Pons (tissue), 1 donor: ENCODE data around the gene FAM50A.
"Not testable (repeated sequence)": the region's sequence is repeated elsewhere in the genome, so short reads cannot be mapped to it uniquely, and the experiment has no call there.

Source experiments
- DNase-seq: peaks from one replicate; pipeline ENCODE4 v3.0.0-alpha.2; 2016; ENCODE audit warnings: low spot score

Gene FAM50A

DNA sequence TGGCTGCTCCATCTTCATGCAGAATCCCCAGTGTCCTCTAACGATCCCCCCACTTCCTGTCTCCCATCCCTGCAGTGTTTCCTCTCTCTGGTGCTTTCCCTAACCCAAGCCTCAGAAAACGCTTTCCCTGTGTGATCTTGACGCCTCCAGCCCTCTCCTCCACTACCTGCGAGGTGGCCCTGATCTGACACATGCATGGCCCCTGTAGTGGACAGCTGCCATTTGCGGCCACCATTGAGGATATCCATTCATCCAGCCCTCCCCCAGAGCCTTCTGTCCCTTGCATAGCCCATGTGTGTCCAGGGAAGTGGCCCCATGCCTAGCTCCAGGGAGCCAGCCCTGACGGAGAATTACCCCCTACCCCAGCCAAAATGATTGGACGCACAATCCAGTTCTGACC lies 39.4 kb downstream of the FAM50A start:
- DNase-seq = no peak

DNA sequence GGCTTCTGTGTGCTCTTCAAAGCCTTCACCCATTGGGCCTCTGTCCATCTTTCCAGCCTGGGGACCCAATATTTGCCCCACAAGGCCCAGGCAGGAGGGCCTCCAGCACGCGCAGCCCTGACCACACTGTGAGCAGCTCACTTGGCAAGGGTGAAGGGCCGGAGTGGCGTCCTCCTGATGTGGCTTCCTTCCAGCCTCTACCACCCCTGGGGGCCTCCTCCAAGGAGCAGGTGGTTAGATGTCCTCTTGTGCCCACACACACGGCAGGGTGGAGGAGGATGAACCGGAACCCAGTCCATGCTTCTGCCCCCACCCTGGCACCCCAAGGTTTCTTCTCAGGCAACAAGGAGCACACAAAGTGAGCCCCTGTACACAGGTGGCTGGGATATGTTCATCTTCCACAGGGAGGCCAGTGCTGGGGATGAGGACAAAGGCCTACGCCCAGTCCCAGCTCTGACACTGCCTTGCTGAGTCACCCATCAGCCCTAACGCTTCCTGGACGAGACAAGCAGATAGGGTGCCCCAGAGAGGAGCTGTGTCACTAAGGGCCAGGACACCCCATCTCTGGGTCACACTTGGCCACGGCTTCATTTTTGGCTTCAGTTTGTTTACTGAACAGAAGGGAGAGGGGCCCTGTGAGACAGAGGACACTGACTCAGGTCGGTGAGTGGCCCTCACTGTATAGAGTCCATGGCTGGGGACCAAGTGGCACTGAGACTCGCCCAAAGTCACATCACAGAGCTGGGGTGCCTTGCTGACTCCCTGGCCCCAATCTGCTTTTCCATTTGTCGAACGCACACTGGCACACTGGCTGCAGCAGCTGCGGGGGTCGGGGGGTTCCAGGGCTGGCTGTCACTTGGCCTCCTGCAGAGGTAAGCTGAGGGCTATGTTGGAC lies 40.6 kb downstream of the FAM50A start:
- DNase-seq = no peak

GRCh38 chrX:154485150-154486051 lies 41.5 kb downstream of the FAM50A start:
- DNase-seq = no peak

DNA sequence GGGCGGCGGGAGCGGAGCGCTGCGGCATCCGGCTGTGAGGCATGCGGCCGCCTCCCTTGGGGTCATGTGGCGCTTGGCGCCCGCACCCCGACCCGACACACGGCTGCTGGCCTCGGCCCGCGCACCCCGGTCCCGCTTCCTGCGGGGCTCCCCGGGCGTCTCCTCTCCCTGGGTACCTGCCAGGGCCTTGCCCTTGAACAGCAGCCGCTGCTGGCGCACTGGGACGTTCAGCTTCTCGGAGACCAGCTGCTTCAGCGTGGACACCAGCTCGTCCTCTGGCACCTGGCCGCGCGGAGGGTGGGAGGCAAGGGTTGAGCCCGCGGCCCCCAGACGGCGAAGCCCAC lies 42.1 kb downstream of the FAM50A start:
- DNase-seq = no peak

- no peak for DNase-seq
These were observed 42.7 kb downstream of the FAM50A start, which contains the start of gene UBL4A for GRCh38 chrX:154486396-154487207. Gene UBL4A (minus strand): TSS chrX:154486615. CDS start chrX:154486584, 31 bp downstream.

DNA sequence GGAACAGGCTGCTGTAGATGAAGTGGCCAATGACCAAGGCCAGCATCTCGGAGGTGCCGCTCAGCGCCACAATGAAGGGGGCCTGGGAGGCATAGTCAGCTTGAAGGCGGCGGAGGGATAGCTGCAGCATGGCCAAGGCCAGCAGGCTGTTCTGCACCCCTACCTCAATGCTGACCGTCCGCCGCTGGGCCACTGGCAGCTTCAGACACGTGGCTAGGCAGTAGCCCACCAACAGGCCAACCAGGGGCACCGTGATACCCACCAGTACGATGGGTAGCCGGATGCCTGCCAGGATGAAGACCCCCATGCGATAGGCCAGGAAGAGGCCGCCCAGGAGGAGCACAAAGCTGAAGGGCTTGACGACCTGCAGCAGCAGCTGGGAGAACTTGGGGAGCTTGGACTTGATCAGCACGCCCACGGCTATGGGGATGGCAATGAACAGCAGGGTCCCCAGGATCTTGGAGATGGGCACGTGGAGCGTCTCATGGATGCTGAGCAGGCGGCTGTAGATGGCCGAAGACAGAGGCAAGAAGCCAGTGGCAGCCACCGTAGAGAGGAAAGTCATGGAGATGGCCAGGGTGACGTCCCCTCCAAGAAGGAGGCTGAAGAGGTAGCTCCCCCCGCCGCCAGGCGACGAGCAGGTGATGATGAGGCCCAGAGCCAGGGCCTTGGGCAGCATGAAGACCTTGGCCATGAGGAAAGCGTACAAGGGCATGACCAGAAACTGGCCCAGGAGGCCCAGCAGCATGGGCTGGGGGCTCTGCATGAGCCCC lies 43.8 kb downstream of the FAM50A start:
- no peak for DNase-seq

DNA sequence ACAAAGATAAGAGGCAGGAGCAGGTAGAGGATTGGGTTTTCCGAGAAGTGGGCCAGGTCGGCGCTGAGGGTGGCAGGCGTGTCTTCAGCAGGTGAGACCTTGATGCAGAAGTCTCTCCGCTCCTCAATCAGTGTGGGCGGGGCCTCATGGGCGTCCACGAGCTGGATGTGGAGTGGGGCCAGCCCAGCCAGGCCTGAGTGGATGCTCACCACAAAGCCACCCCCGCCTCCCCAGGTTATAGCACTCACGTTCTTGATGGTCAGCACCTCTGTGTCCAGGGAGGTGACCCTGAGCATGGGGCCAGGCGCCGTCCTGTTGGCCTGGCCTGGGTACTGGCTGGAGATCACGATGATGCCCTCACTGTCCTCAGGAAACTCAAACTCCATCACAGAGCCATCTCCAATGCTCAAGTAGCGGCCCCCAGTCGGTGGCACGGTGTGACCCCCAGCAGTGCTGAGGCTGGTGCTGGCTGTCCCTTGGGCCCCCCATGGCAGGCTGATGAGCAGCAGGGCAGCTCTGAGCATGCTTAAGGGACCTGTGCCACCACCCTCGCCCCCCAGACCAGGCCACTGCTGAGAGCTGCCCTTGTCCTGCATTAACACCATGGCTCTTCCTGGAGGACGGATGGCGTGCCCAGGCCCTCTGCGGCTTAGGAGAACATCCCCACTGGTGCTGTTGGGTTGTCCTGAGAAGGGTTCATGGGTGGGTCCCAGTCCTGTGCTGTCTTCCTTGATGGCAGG lies 44.6 kb downstream of the FAM50A start:
- DNase-seq = no peak

- DNase-seq = no peak
These were observed 45.2 kb downstream of the FAM50A start for GRCh38 chrX:154489182-154489581.

GRCh38 chrX:154490021-154490413 lies 46.1 kb downstream of the FAM50A start:
- DNase-seq = no peak

DNA sequence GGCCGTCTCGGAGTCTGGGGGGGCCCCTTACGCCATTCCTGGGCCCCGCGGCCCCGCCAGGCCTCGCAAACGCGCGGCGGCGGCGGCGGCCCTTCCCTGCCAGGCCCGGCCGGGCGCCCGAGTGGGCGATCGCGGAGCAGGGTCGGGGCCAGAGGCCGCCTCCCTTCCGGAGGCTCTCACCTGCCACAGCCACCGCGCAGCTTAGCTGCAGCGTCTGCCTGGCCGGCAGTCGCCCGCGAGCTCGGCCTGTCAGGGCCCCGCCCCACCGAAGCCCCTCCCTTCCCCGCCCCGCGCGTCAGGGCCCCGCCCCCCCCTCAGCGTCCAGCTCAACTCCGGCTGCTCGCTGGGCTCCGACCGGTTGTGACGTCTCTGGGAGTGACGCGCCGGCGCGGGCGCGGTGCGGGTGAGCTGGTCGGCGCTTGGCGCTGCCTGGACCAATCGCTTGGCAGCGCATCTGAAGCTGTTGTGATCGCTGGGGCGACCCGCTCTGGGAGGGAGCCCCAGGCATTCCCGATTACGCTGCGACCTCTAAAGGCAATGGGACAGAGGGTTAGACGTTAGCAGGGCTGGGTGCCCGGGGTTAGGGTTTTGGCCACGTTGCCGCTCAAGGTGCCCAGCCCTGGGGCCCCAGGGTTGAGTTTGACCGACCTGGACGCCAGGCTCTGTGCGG lies 46.6 kb downstream of the FAM50A start, which contains the start of gene SLC10A3:
SLC10A3 (minus strand) TSS at position 216 of the 670 bp plus-strand sequence. CDS start 1,689 bp downstream, outside the sequence.
- peak; percentile 92 for DNase-seq

- no peak for DNase-seq
These were observed 50.8 kb downstream of the FAM50A start for GRCh38 chrX:154494715-154495114.

DNA sequence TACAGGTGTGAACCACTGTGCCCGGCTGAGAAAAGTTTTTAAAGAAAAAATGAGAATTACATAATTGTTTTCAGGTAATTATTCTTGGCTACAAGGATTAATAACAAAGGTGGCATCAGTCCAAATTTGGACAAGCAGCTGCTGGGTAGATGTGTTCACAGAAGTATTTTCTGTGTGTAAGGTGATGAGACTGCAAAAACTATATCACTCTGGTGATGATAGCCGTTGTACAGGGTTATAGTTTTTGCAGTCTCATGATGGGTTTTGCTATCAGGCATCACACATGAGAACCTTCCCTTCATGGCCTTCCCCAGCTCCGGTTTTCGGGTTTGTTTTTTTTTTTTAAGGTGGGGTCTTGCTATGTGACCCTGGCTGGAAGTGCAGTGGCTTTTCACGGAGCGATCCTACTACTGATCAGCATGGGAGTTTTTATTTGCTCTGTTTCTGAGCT lies 51.6 kb downstream of the FAM50A start:
- no peak for DNase-seq

- not testable (repeated sequence) for DNase-seq
These were observed 52.7 kb downstream of the FAM50A start for GRCh38 chrX:154496591-154497137.
